IMR-90 (cell line): ENCODE data around the gene CDH2. TPM values are rescaled to one million over a fixed set of nuclear protein-coding genes. Genes with fewer than 3 reads are reported as not detected.

Experiments
- ATAC-seq: fragments of 200-7000 bp; cut with Tn5 transposase; 2 replicates; pipeline ENCODE4 v1.9.1; 2020; ENCODE audit warnings: low read depth, mild to moderate bottlenecking, moderate library complexity
- BruUV-seq: library from RNA; stranded (reverse); fragments of 400-500 nt; replicated peaks from 2 replicates; lab custom pipeline; 2021; lab: Mats Ljungman, UMichigan
- CTCF ChIA-PET: fragments of 300-600 bp; formaldehyde crosslinking; extraction: SDS; loops from one replicate; lab custom pipeline; 2021; ENCODE audit warnings: antibody characterized with exemption; lab: Yijun Ruan, JAX
- POLR2A ChIA-PET: fragments of 300-600 bp; sonication (Branson Sonifier 250); formaldehyde crosslinking; loops from one replicate; lab custom pipeline; 2022; ENCODE audit warnings: antibody characterized with exemption; ENCODE audit not compliant: unreplicated experiment; lab: Charles Lee
- DNase-seq: peaks from one replicate; pipeline ENCODE4 v3.0.0; 2013
- H2AFZ ChIP-seq: replicated peaks from 2 replicates; pipeline ENCODE3; 2013; ENCODE audit warnings: low read length, mild to moderate bottlenecking; ENCODE audit not compliant: poor library complexity
- H2AK5ac ChIP-seq: 2 replicates; pipeline ENCODE4 v1.6.1; 2013; ENCODE audit warnings: low read depth, low read length, inconsistent platforms
- H2AK9ac ChIP-seq: replicated peaks from 2 replicates; pipeline ENCODE3; 2013; ENCODE audit warnings: mild to moderate bottlenecking, low read depth, low read length, moderate library complexity; ENCODE audit not compliant: poor library complexity
- H2BK120ac ChIP-seq: 2 replicates; pipeline ENCODE4 v1.6.1; 2013; ENCODE audit warnings: low read depth, low read length, inconsistent platforms
- H2BK15ac ChIP-seq: 3 replicates; pipeline ENCODE4 v1.6.1; 2013; ENCODE audit warnings: low read depth, low read length, inconsistent platforms
- H2BK20ac ChIP-seq: 2 replicates; pipeline ENCODE4 v1.6.1; 2013; ENCODE audit warnings: low read depth, mild to moderate bottlenecking, inconsistent platforms, low read length, moderate library complexity
- H2BK5ac ChIP-seq: 2 replicates; pipeline ENCODE4 v1.6.1; 2013; ENCODE audit warnings: mild to moderate bottlenecking, low read depth, low read length, inconsistent platforms; ENCODE audit not compliant: poor library complexity, severe bottlenecking
- H3K14ac ChIP-seq: replicated peaks from 2 replicates; pipeline ENCODE4 v1.6.1; 2013; ENCODE audit warnings: low read depth, low read length, inconsistent platforms
- H3K18ac ChIP-seq: 2 replicates; pipeline ENCODE4 v1.6.1; 2013; ENCODE audit warnings: low read depth, low read length, control low read depth
- H3K23ac ChIP-seq: 2 replicates; pipeline ENCODE4 v1.6.1; 2013; ENCODE audit warnings: low read depth, low read length, inconsistent platforms
- H3K27ac ChIP-seq: 2 replicates; pipeline ENCODE4 v1.5.1; 2013; ENCODE audit warnings: mild to moderate bottlenecking, control low read depth, low read length; ENCODE audit not compliant: insufficient read depth
- H3K27me3 ChIP-seq: 2 replicates; pipeline ENCODE4 v1.6.1; 2013; ENCODE audit warnings: low read length; ENCODE audit not compliant: control insufficient read depth, insufficient read depth
- H3K36me3 ChIP-seq: 2 replicates; pipeline ENCODE4 v1.6.1; 2013; ENCODE audit warnings: low read length, mixed read lengths; ENCODE audit not compliant: control insufficient read depth, insufficient read depth
- H3K4ac ChIP-seq: 2 replicates; pipeline ENCODE4 v1.6.1; 2013; ENCODE audit warnings: low read depth, low read length, inconsistent platforms
- H3K4me1 ChIP-seq: 2 replicates; pipeline ENCODE4 v1.6.1; 2013; ENCODE audit warnings: low read length, mixed read lengths; ENCODE audit not compliant: control insufficient read depth, insufficient read depth
- H3K4me2 ChIP-seq: 2 replicates; pipeline ENCODE4 v1.6.1; 2013; ENCODE audit warnings: low read depth, mild to moderate bottlenecking, control low read depth, low read length, moderate library complexity
- H3K4me3 ChIP-seq: 2 replicates; pipeline ENCODE4 v1.5.1; 2013; ENCODE audit warnings: low read depth, mild to moderate bottlenecking, control low read depth, low read length, moderate library complexity; ENCODE audit not compliant: insufficient read depth
- H3K56ac ChIP-seq: 2 replicates; pipeline ENCODE4 v1.6.1; 2013; ENCODE audit warnings: low read length, inconsistent platforms; ENCODE audit not compliant: insufficient read depth; ENCODE audit errors: extremely low read depth
- H3K79me1 ChIP-seq, 2 experiments: 2 replicates each; pipeline ENCODE4 v1.6.1; 2013; ENCODE audit warnings: low read length in 2 of 2, inconsistent platforms in 1 of 2, low read depth in 1 of 2
- H3K9ac ChIP-seq: 2 replicates; pipeline ENCODE4 v1.6.1; 2013; ENCODE audit warnings: low read depth, low read length, control low read depth
- H3K9me1 ChIP-seq: 2 replicates; pipeline ENCODE4 v1.6.1; 2013; ENCODE audit warnings: low read length, inconsistent platforms; ENCODE audit not compliant: insufficient read depth
- H3K9me3 ChIP-seq: 2 replicates; pipeline ENCODE4 v1.6.1; 2013; ENCODE audit warnings: low read length; ENCODE audit not compliant: control insufficient read depth, insufficient read depth
- H4K20me1 ChIP-seq: 2 replicates; pipeline ENCODE4 v1.6.1; 2013; ENCODE audit warnings: low read length, inconsistent platforms; ENCODE audit not compliant: insufficient read depth
- H4K5ac ChIP-seq: 2 replicates; pipeline ENCODE4 v1.6.1; 2013; ENCODE audit warnings: mild to moderate bottlenecking, low read depth, low read length, control low read depth
- H4K8ac ChIP-seq, 2 experiments: 2 replicates each; pipeline ENCODE4 v1.6.1; 2013; ENCODE audit warnings: low read depth in 2 of 2, low read length in 2 of 2, control low read depth in 1 of 2, inconsistent platforms in 1 of 2
- H4K91ac ChIP-seq: 2 replicates; pipeline ENCODE4 v1.6.1; 2013; ENCODE audit warnings: low read depth, low read length, inconsistent platforms; ENCODE audit not compliant: insufficient read depth
- CHD1 ChIP-seq: IDR thresholded peaks from 2 replicates; pipeline ENCODE4 v1.6.1; 2012; ENCODE audit warnings: low read depth, low read length, improper control_type of control experiment
- MAFK ChIP-seq: IDR thresholded peaks from 2 replicates; pipeline ENCODE4 v1.6.1; 2012; ENCODE audit warnings: low read depth, low read length, improper control_type of control experiment
- NFE2L2 ChIP-seq: fragments of 150-350 bp; IDR thresholded peaks from 2 replicates; pipeline ENCODE4 v1.6.1; 2016; ENCODE audit warnings: low read depth, mild to moderate bottlenecking, low read length
- WGBS, 2 experiments: methylation state at CpG; one replicate each; pipeline versions ENCODE4 v1.1.5 to v1.1.7; 2013; ENCODE audit warnings: missing lambda C conversion rate in 2 of 2; ENCODE audit not compliant: insufficient read length in 1 of 2; ENCODE audit errors: extremely low coverage in 2 of 2; 5-methylcytosine and 5-hydroxymethylcytosine counted together
- dilution Hi-C: fragments of 300-500 bp; cut with HindIII; formaldehyde crosslinking; loops from one replicate; pipeline ENCODE4 v1.14.3; 2018; ENCODE audit warnings: low sequenced_read_pairs; ENCODE audit not compliant: unreplicated experiment
- in situ Hi-C: fragments of 300-500 bp; cut with MboI; formaldehyde crosslinking; loops from 3 replicates; pipeline ENCODE4 v1.14.3; 2019; ENCODE audit warnings: low sequenced_read_pairs, inconsistent platforms, mixed read lengths
- intact Hi-C: fragments of 100-400 bp; cut with micrococcal nuclease; formaldehyde crosslinking; loops from 2 replicates; pipeline ENCODE4 v1.10.0; 2022
- polyA plus RNA-seq, 3 experiments: library from polyadenylated mRNA; depleted of rRNA; stranded (reverse); fragments of >200 nt; gene quantifications; 2 replicates each; pipeline ENCODE4 v1.2.3, GENCODE V29; 2012; ENCODE audit warnings: low replicate concordance in 1 of 3
- total RNA-seq: library from RNA; depleted of rRNA; stranded (reverse); fragments of >200 nt; gene quantifications from 2 replicates; pipeline ENCODE4 v1.2.3, GENCODE V29; 2012

Gene CDH2
- total and polyA plus RNA-seq, 2 of the 4 experiments (the other 2 are of a cell fraction) = 55.6 to 111 TPM

DNA sequence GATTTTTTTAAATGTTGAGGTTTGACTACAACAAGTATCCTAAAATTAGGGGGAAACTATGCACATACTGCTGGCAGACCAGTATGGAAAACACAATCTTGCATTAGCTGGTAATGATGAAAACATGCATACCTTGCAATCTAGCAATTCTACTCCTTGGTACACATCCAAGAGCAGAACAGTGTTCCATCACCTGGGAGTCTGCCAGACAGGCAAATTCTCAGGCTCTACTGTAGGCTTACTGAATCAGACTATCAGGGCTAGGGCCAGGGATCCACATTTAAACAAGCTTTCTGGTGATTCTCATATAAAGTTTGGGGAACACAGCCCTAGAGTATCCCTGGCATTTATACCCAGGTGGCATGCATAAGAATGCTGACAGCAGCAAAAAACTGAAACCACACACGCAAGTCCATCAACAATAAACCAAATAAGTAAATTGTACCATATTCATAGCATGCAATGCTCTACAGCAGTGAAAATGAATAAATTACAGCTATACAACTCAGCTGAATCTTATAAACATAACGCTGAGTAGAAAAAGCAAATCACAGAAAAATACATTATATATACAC, 13.6 kb downstream of the CDH2 start:
- no peak overlapping the region for H4K8ac ChIP-seq
- POLR2A ChIA-PET = no interaction called here
- H2AK5ac ChIP-seq = no peak overlapping the region
- no peak overlapping the region for H2BK5ac ChIP-seq
- H3K14ac ChIP-seq = no peak overlapping the region
- no peaks in the 10 kb centered on the region for H3K9me3 ChIP-seq
- peak; percentile 49 for ATAC-seq
- peaks cover 10 to 64% of the 10 kb centered on the region in 2 experiments for H3K79me1 ChIP-seq
- no peak overlapping the region for H3K9ac ChIP-seq
- no peak overlapping the region for H2BK15ac ChIP-seq
- H4K5ac ChIP-seq = no peak overlapping the region
- H3K4ac ChIP-seq = no peak overlapping the region
- H2AK9ac ChIP-seq = no peak overlapping the region
- H3K4me1 ChIP-seq = peaks cover 6% of the 10 kb centered on the region
- peaks cover 17% of the 10 kb centered on the region for H4K20me1 ChIP-seq
- H2BK120ac ChIP-seq = no peak overlapping the region
- no peak overlapping the region for H2AFZ ChIP-seq
- H3K9me1 ChIP-seq = peaks cover 6% of the 10 kb centered on the region; the same call in 1 of the 2 replicates
- H3K4me3 ChIP-seq = no peak overlapping the region
- no peak overlapping the region for H2BK20ac ChIP-seq
- H3K56ac ChIP-seq = no peak overlapping the region
- H3K18ac ChIP-seq = no peak overlapping the region
- dilution Hi-C loops = no loop called here
- H4K91ac ChIP-seq = no peak overlapping the region
- CTCF ChIA-PET = no interaction called here
- H3K27me3 ChIP-seq = no peaks in the 10 kb centered on the region
- no peaks in the 10 kb centered on the region for H3K36me3 ChIP-seq
- intact Hi-C loops = no loop called here
- in situ Hi-C loops = no loop called here
- H3K23ac ChIP-seq = no peak overlapping the region
- no peak overlapping the region for H3K27ac ChIP-seq
- BruUV-seq = no TSS peak
- DNase-seq = peak; percentile 84
- no peak for TF ChIP-seq NFE2L2
- peak; percentile 98 for TF ChIP-seq MAFK
- TF ChIP-seq CHD1 = no peak
- H3K4me2 ChIP-seq = no peak overlapping the region
- WGBS, 2 experiments = no CpG with 5 or more reads among the region's 2 CpGs
